ENCODE results near the gene COX8A.

DNA sequence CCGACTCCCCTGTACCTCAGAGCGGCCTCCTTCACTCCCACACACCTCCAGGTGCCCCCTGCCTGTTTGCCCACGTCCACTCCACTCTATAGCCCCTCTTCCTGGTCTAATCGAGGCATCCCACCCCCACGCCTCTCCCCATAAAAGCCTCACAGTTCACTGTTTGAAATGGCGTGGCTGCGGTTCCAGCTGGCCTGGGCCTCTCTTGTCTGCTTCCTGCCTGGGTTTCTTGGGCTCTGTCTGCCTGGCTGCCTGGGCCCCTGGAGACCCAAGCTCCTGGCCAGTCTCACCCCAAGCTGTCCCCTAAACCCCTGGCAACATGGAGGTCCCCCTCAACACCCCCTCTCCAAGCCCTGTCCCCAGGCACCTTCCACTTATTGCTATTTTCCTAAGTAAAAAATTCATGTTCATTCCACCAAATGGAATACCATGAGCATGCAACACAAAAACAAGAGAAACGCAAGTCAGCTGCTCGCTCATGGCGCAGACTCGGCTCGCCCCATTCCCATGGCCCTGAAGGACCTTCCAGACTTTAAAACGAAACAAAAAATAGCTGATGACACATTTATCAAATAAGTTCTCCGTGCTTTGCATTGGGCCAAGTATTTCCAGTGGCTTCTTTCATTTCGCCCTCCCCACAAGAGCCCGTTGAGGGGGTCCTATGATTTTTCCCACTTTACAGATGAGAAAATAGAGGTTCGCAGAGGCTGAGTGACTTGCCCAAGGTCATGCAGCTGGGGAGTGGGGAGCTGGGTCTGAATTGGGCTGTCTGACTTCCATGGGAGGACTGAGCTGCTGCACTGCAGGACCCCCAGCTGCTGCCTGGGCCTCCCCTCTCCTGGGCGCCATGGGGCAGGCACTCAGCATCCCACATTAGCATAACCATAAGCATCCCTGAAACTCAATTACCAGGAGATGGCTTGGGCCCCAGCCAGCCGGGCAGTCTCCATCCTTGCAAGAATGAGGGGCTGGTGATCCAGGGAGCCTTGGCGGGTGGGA is 49.6 kb downstream of the COX8A start:
- TF ChIP-seq, protein P1, sequence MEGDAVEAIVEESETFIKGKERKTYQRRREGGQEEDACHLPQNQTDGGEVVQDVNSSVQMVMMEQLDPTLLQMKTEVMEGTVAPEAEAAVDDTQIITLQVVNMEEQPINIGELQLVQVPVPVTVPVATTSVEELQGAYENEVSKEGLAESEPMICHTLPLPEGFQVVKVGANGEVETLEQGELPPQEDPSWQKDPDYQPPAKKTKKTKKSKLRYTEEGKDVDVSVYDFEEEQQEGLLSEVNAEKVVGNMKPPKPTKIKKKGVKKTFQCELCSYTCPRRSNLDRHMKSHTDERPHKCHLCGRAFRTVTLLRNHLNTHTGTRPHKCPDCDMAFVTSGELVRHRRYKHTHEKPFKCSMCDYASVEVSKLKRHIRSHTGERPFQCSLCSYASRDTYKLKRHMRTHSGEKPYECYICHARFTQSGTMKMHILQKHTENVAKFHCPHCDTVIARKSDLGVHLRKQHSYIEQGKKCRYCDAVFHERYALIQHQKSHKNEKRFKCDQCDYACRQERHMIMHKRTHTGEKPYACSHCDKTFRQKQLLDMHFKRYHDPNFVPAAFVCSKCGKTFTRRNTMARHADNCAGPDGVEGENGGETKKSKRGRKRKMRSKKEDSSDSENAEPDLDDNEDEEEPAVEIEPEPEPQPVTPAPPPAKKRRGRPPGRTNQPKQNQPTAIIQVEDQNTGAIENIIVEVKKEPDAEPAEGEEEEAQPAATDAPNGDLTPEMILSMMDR (IDR thresholded peaks at IDR 0.05): no peak
- TF ChIP-seq POLR2A (IDR thresholded peaks at IDR 0.05): no peak
